ENCODE measurements around the gene MED12L.

DNA sequence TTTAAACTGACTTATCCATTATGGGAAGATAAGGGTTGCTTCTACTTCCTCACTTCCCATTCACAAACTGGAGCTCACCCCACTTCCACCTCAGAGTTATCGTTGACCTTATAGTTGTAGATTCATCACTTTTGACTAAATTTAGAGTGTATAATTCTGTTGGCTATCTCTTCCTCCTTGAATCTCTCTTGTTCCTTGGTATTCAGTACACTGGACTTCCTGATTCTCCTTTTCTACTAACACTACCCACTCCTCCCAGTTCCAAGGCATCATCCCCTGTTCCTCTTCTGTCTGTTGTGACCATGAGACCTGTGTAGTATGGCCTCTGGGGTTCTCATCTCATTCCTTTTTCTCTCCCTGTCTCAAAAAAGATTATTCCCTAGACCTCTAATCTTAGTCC is 237.0 kb downstream of the MED12L start:
- TF ChIP-seq, protein P1, sequence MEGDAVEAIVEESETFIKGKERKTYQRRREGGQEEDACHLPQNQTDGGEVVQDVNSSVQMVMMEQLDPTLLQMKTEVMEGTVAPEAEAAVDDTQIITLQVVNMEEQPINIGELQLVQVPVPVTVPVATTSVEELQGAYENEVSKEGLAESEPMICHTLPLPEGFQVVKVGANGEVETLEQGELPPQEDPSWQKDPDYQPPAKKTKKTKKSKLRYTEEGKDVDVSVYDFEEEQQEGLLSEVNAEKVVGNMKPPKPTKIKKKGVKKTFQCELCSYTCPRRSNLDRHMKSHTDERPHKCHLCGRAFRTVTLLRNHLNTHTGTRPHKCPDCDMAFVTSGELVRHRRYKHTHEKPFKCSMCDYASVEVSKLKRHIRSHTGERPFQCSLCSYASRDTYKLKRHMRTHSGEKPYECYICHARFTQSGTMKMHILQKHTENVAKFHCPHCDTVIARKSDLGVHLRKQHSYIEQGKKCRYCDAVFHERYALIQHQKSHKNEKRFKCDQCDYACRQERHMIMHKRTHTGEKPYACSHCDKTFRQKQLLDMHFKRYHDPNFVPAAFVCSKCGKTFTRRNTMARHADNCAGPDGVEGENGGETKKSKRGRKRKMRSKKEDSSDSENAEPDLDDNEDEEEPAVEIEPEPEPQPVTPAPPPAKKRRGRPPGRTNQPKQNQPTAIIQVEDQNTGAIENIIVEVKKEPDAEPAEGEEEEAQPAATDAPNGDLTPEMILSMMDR (IDR thresholded peaks at IDR 0.05): no peak
- no peak for TF ChIP-seq POLR2A (IDR thresholded peaks at IDR 0.05)

All from esophagus squamous epithelium (tissue), 4 donors.